COR-L47 (cell line): Measurements from ENCODE around the gene CNNM3.
"Not testable (repeated sequence)": the region's sequence is repeated elsewhere in the genome, so short reads cannot be mapped to it uniquely, and the experiment has no call there.

ENCODE experiments used
- DNase-seq: peaks from one replicate; lab custom pipeline; 2025; lab: John Stamatoyannopoulos, UW

The CNNM3 gene

GRCh38 chr2:96799623-96799935 lies 16.5 kb upstream of the CNNM3 start:
- no peak for DNase-seq

- DNase-seq, result no peak
Measured at GRCh38 chr2:96800061-96801004, 15.7 kb upstream of the CNNM3 start.

- peak; percentile 27 for DNase-seq
Measured at GRCh38 chr2:96801005-96801785, 14.9 kb upstream of the CNNM3 start.

GRCh38 chr2:96801786-96802595 lies 14.1 kb upstream of the CNNM3 start:
- DNase-seq, result no peak

GRCh38 chr2:96802721-96803120 lies 13.3 kb upstream of the CNNM3 start:
- no peak for DNase-seq

- DNase-seq, result no peak
Measured at GRCh38 chr2:96804986-96805385, 11.1 kb upstream of the CNNM3 start.

GRCh38 chr2:96805946-96806345 lies 10.1 kb upstream of the CNNM3 start:
- DNase-seq, result not testable (repeated sequence)

GRCh38 chr2:96806468-96807126 lies 9.5 kb upstream of the CNNM3 start:
- DNase-seq, result no peak

GRCh38 chr2:96807127-96807471 lies 9.0 kb upstream of the CNNM3 start:
- no peak for DNase-seq

GRCh38 chr2:96808176-96808837 lies 7.8 kb upstream of the CNNM3 start:
- no peak for DNase-seq

- no peak for DNase-seq
Measured at GRCh38 chr2:96809216-96809882, 6.7 kb upstream of the CNNM3 start.

GRCh38 chr2:96809951-96810782 lies 5.9 kb upstream of the CNNM3 start:
- no peak for DNase-seq

- DNase-seq, result no peak
Measured at GRCh38 chr2:96810783-96811192, 5.3 kb upstream of the CNNM3 start.

- DNase-seq, result no peak
Measured at GRCh38 chr2:96811917-96812316, 4.2 kb upstream of the CNNM3 start.

- no peak for DNase-seq
Measured at GRCh38 chr2:96813656-96814055, 2.4 kb upstream of the CNNM3 start.

- peak; percentile 12 for DNase-seq
Measured at GRCh38 chr2:96815326-96816126, 542 bp upstream of the CNNM3 start.

- DNase-seq, result no peak
Measured at GRCh38 chr2:96816836-96817702, 1.0 kb downstream of the CNNM3 start.

GRCh38 chr2:96817882-96818281 lies 1.8 kb downstream of the CNNM3 start:
- no peak for DNase-seq
